Stimulated activated memory B cell treated with anti-CD40 and anti-IgM and Interleukin-4, amounts not matched to agents 10 μg/mL and 1 μg/mL and 100 μg/mL, for 72 hours (primary cell): ENCODE measurements around the gene CFAP70.
"Not testable (repeated sequence)": the region's sequence is repeated elsewhere in the genome, so short reads cannot be mapped to it uniquely, and the experiment has no call there.

Source experiments
- ATAC-seq: fragments of 150-1000 bp; cut with Tn5 transposase; 2 replicates; pipeline ENCODE4 v1.10.0; 2021
- H3K27ac Mint-ChIP-seq: one replicate; pipeline ENCODE4 v1.8.0; 2022; ENCODE audit warnings: mild to moderate bottlenecking, mixed read lengths
- H3K27me3 Mint-ChIP-seq: one replicate; pipeline ENCODE4 v1.8.0; 2022; ENCODE audit warnings: mixed read lengths
- H3K36me3 Mint-ChIP-seq: one replicate; pipeline ENCODE4 v1.8.0; 2022; ENCODE audit warnings: mixed read lengths
- H3K4me1 Mint-ChIP-seq: one replicate; pipeline ENCODE4 v1.8.0; 2022; ENCODE audit warnings: mixed read lengths
- H3K4me3 Mint-ChIP-seq: one replicate; pipeline ENCODE4 v1.8.0; 2022; ENCODE audit warnings: mild to moderate bottlenecking, moderate library complexity, mixed read lengths
- H3K9me3 Mint-ChIP-seq: one replicate; pipeline ENCODE4 v1.8.0; 2022; ENCODE audit warnings: mixed read lengths

CFAP70 gene

GRCh38 chr10:73306171-73306708 lies 52.4 kb downstream of the CFAP70 start:
- no peaks in the 10 kb centered on the region for H3K4me1 Mint-ChIP-seq
- H3K9me3 Mint-ChIP-seq = peaks cover 17% of the 10 kb centered on the region
- no peak for ATAC-seq
- no peak overlapping the region for H3K27ac Mint-ChIP-seq
- no peak overlapping the region for H3K4me3 Mint-ChIP-seq
- H3K27me3 Mint-ChIP-seq = no peaks in the 10 kb centered on the region
- peaks cover 27% of the 10 kb centered on the region for H3K36me3 Mint-ChIP-seq

GRCh38 chr10:73296946-73297345 lies 61.7 kb downstream of the CFAP70 start:
- no peaks in the 10 kb centered on the region for H3K9me3 Mint-ChIP-seq
- peaks cover 6% of the 10 kb centered on the region for H3K36me3 Mint-ChIP-seq
- no peak for ATAC-seq
- H3K4me3 Mint-ChIP-seq = no peak overlapping the region
- H3K4me1 Mint-ChIP-seq = no peaks in the 10 kb centered on the region
- H3K27ac Mint-ChIP-seq = no peak overlapping the region
- H3K27me3 Mint-ChIP-seq = no peaks in the 10 kb centered on the region

GRCh38 chr10:73293461-73293860 lies 65.2 kb downstream of the CFAP70 start:
- no peak for ATAC-seq
- H3K27me3 Mint-ChIP-seq = no peaks in the 10 kb centered on the region
- no peak overlapping the region for H3K27ac Mint-ChIP-seq
- no peak overlapping the region for H3K4me3 Mint-ChIP-seq
- peaks cover 6% of the 10 kb centered on the region for H3K9me3 Mint-ChIP-seq
- peaks cover 22% of the 10 kb centered on the region for H3K36me3 Mint-ChIP-seq
- H3K4me1 Mint-ChIP-seq = no peaks in the 10 kb centered on the region

GRCh38 chr10:73289958-73290357 lies 68.7 kb downstream of the CFAP70 start:
- H3K36me3 Mint-ChIP-seq = peaks cover 16% of the 10 kb centered on the region
- H3K27ac Mint-ChIP-seq = no peak overlapping the region
- H3K4me1 Mint-ChIP-seq = peaks cover 6% of the 10 kb centered on the region
- ATAC-seq = no peak
- peaks cover 6% of the 10 kb centered on the region for H3K9me3 Mint-ChIP-seq
- H3K27me3 Mint-ChIP-seq = no peaks in the 10 kb centered on the region
- no peak overlapping the region for H3K4me3 Mint-ChIP-seq

GRCh38 chr10:73287441-73287840 lies 71.2 kb downstream of the CFAP70 start:
- Mint-ChIP-seq H3K27ac (no peak overlapping the region), H3K27me3 (no peaks in the 10 kb centered on the region), H3K4me1 (peaks cover 6% of the 10 kb centered on the region), H3K4me3 (no peak overlapping the region), H3K36me3 (peaks cover 16% of the 10 kb centered on the region), H3K9me3 (peaks cover 6% of the 10 kb centered on the region)
- no peak for ATAC-seq

- peaks cover 7% of the 10 kb centered on the region for H3K4me1 Mint-ChIP-seq
- no peaks in the 10 kb centered on the region for H3K36me3 Mint-ChIP-seq
- no peak overlapping the region for H3K27ac Mint-ChIP-seq
- no peaks in the 10 kb centered on the region for H3K27me3 Mint-ChIP-seq
- H3K9me3 Mint-ChIP-seq = no peaks in the 10 kb centered on the region
- no peak overlapping the region for H3K4me3 Mint-ChIP-seq
- ATAC-seq = no peak
Measured at GRCh38 chr10:73281097-73281496, 77.6 kb downstream of the CFAP70 start.

- Mint-ChIP-seq H3K4me3 (no peak overlapping the region), H3K36me3 (no peaks in the 10 kb centered on the region), H3K4me1 (peaks cover 7% of the 10 kb centered on the region), H3K27me3 (no peaks in the 10 kb centered on the region), H3K9me3 (no peaks in the 10 kb centered on the region), H3K27ac (no peak overlapping the region)
- ATAC-seq = no peak
Measured at GRCh38 chr10:73264423-73264822, 94.2 kb downstream of the CFAP70 start.

- Mint-ChIP-seq H3K4me3 (no peak overlapping the region), H3K27me3 (no peaks in the 10 kb centered on the region), H3K4me1 (peaks cover 7% of the 10 kb centered on the region), H3K27ac (no peak overlapping the region), H3K36me3 (no peaks in the 10 kb centered on the region), H3K9me3 (peaks cover 2% of the 10 kb centered on the region)
- ATAC-seq = no peak
Measured at GRCh38 chr10:73263693-73264347, 94.8 kb downstream of the CFAP70 start.

GRCh38 chr10:73262880-73263555 lies 95.6 kb downstream of the CFAP70 start:
- Mint-ChIP-seq H3K4me1 (peaks cover 7% of the 10 kb centered on the region), H3K4me3 (no peak overlapping the region), H3K27me3 (no peaks in the 10 kb centered on the region), H3K36me3 (no peaks in the 10 kb centered on the region), H3K9me3 (peaks cover 4% of the 10 kb centered on the region), H3K27ac (no peak overlapping the region)
- ATAC-seq = no peak

- H3K4me1 Mint-ChIP-seq = peaks cover 7% of the 10 kb centered on the region
- no peak overlapping the region for H3K27ac Mint-ChIP-seq
- peaks cover 4% of the 10 kb centered on the region for H3K9me3 Mint-ChIP-seq
- no peak overlapping the region for H3K4me3 Mint-ChIP-seq
- no peak for ATAC-seq
- no peaks in the 10 kb centered on the region for H3K36me3 Mint-ChIP-seq
- no peaks in the 10 kb centered on the region for H3K27me3 Mint-ChIP-seq
Measured at GRCh38 chr10:73262105-73262730, 96.4 kb downstream of the CFAP70 start.

- peaks cover 4% of the 10 kb centered on the region for H3K9me3 Mint-ChIP-seq
- ATAC-seq = no peak
- H3K4me3 Mint-ChIP-seq = no peak overlapping the region
- H3K27ac Mint-ChIP-seq = no peak overlapping the region
- no peaks in the 10 kb centered on the region for H3K36me3 Mint-ChIP-seq
- peaks cover 7% of the 10 kb centered on the region for H3K4me1 Mint-ChIP-seq
- no peaks in the 10 kb centered on the region for H3K27me3 Mint-ChIP-seq
Measured at GRCh38 chr10:73261362-73261995, 97.2 kb downstream of the CFAP70 start.

- not testable (repeated sequence) for H3K4me3 Mint-ChIP-seq, ATAC-seq, H3K9me3 Mint-ChIP-seq, H3K36me3 Mint-ChIP-seq, H3K4me1 Mint-ChIP-seq, H3K27ac Mint-ChIP-seq, H3K27me3 Mint-ChIP-seq
Measured at GRCh38 chr10:73258612-73259011, 100.1 kb downstream of the CFAP70 start.

- H3K9me3 Mint-ChIP-seq = no peaks in the 10 kb centered on the region
- H3K36me3 Mint-ChIP-seq = peaks cover 17% of the 10 kb centered on the region
- ATAC-seq = peak; percentile 18
- peak overlapping the region; percentile 97 for H3K4me3 Mint-ChIP-seq
- H3K27me3 Mint-ChIP-seq = no peaks in the 10 kb centered on the region
- peak overlapping the region; percentile 95 for H3K27ac Mint-ChIP-seq
- peaks cover 34% of the 10 kb centered on the region for H3K4me1 Mint-ChIP-seq
Measured at GRCh38 chr10:73253225-73253555, 105.5 kb downstream of the CFAP70 start.

- Mint-ChIP-seq H3K27me3 (no peaks in the 10 kb centered on the region), H3K4me3 (peak within 1 kb of the TSS; percentile 97), H3K36me3 (peaks cover 17% of the 10 kb centered on the region), H3K9me3 (no peaks in the 10 kb centered on the region), H3K27ac (peak within 1 kb of the TSS; percentile 95), H3K4me1 (peaks cover 40% of the 10 kb centered on the region)
- ATAC-seq = peak; percentile 95
Measured at GRCh38 chr10:73252445-73253224, 106.0 kb downstream of the CFAP70 start, which contains the start of gene MRPS16. Gene MRPS16, minus strand, starts transcription at chr10:73252644. Its CDS starts 162 bp downstream, at chr10:73252482.
